A549 (cell line): ENCODE data around the gene GATAD2A. TPM values are rescaled to one million over a fixed set of nuclear protein-coding genes. Genes with fewer than 3 reads are reported as not detected.

Experiments
- ATAC-seq, 2 experiments: fragments of 200-7000 bp in 1 of 2; fragments of >200 bp in 1 of 2; cut with Nextera tagmentation in 1 of 2; cut with Tn5 transposase in 1 of 2; 3 replicates each; pipeline versions ENCODE4 v1.8.0 to v1.9.1; 2018 to 2020; ENCODE audit warnings: mild to moderate bottlenecking in 1 of 2, moderate library complexity in 1 of 2
- CTCF ChIA-PET: fragments of 300-600 bp; sonication (Branson Sonifier 250); formaldehyde crosslinking; extraction: SDS; loops from one replicate; lab custom pipeline; 2021; ENCODE audit warnings: antibody characterized with exemption, inconsistent platforms; lab: Yijun Ruan, JAX
- POLR2A ChIA-PET: fragments of 350-600 bp; formaldehyde crosslinking; extraction: SDS; loops from one replicate; lab custom pipeline; 2021; ENCODE audit warnings: antibody characterized with exemption, inconsistent platforms; lab: Yijun Ruan, JAX
- DNase-seq, 2 experiments: peaks; one replicate each; pipeline versions ENCODE4 v3.0.0 to v3.0.0-alpha.2; 2011 to 2016; ENCODE audit warnings: low read depth in 1 of 2, low spot score in 1 of 2
- FAIRE-seq: peaks from 2 replicates; lab custom pipeline; 2011; peaks lifted over from hg19 to GRCh38; lab: Jason Lieb, UNC
- H3K27ac ChIP-seq, 2 experiments: fragments of >200 bp; sonication (Bioruptor Twin); formaldehyde crosslinking; 3 replicates each; pipeline ENCODE4 v1.5.1; 2016 to 2017
- H3K4me1 ChIP-seq: fragments of >200 bp; sonication (Bioruptor Twin); formaldehyde crosslinking; 3 replicates; pipeline ENCODE4 v1.6.1; 2016
- H3K4me2 ChIP-seq: fragments of >200 bp; sonication (Bioruptor Twin); formaldehyde crosslinking; 3 replicates; pipeline ENCODE4 v1.6.1; 2016
- H3K4me3 ChIP-seq: fragments of >200 bp; sonication (Bioruptor Twin); formaldehyde crosslinking; 3 replicates; pipeline ENCODE4 v1.5.1; 2016
- H3K9me3 ChIP-seq: fragments of >200 bp; sonication (Bioruptor Twin); formaldehyde crosslinking; 3 replicates; pipeline ENCODE4 v1.6.1; 2016
- BHLHE40 ChIP-seq: IDR thresholded peaks from 2 replicates; pipeline ENCODE4 v1.6.1; 2012; ENCODE audit warnings: low read depth, low read length, inconsistent platforms
- CHD2 ChIP-seq: fragments of 150-350 bp; IDR thresholded peaks from 2 replicates; pipeline ENCODE4 v1.6.1; 2014; ENCODE audit warnings: low read length; ENCODE audit not compliant: partially characterized antibody
- CHD4 ChIP-seq: fragments of 200-600 bp; sonication (generic); IDR thresholded peaks from 2 replicates; pipeline ENCODE4 v1.6.1; 2016; ENCODE audit warnings: antibody characterized with exemption, mild to moderate bottlenecking, borderline replicate concordance
- EHMT2 ChIP-seq: fragments of 200-600 bp; sonication (generic); IDR thresholded peaks from 2 replicates; pipeline ENCODE4 v1.6.1; 2016; ENCODE audit warnings: antibody characterized with exemption, low read depth, mild to moderate bottlenecking, moderate library complexity
- HDAC2 ChIP-seq: fragments of 200-600 bp; sonication (generic); IDR thresholded peaks from 2 replicates; pipeline ENCODE4 v1.6.1; 2016
- HOXA7 ChIP-seq: fragments of 250-450 bp; sonication (Bioruptor Pico); IDR thresholded peaks from 2 replicates; pipeline ENCODE4 v1.5.0; 2020; ENCODE audit warnings: mild to moderate bottlenecking, moderate library complexity
- KDM1A ChIP-seq: fragments of 200-600 bp; sonication (generic); IDR thresholded peaks from 2 replicates; pipeline ENCODE4 v1.6.1; 2016; ENCODE audit warnings: low read depth, mild to moderate bottlenecking
- KDM5A ChIP-seq: fragments of 200-600 bp; sonication (generic); IDR thresholded peaks from 2 replicates; pipeline ENCODE4 v1.6.1; 2016; ENCODE audit warnings: antibody characterized with exemption, mild to moderate bottlenecking
- MAZ ChIP-seq: fragments of 150-350 bp; IDR thresholded peaks from 2 replicates; pipeline ENCODE4 v1.6.1; 2014; ENCODE audit warnings: antibody characterized with exemption, low read depth, low read length, borderline replicate concordance
- MYC ChIP-seq: IDR thresholded peaks from 2 replicates; pipeline ENCODE4 v1.6.1; 2012; ENCODE audit warnings: mild to moderate bottlenecking, inconsistent platforms, low read length, improper control_type of control experiment, borderline replicate concordance
- NR3C1 ChIP-seq: fragments of >200 bp; sonication (Bioruptor Twin); formaldehyde crosslinking; IDR thresholded peaks from 3 replicates; pipeline ENCODE4 v1.6.1; 2017
- POLR2A ChIP-seq: IDR thresholded peaks from 2 replicates; pipeline ENCODE4 v1.6.1; 2012; ENCODE audit warnings: mild to moderate bottlenecking, low read length
- RARB ChIP-seq: fragments of 250-450 bp; sonication (Bioruptor Pico); IDR thresholded peaks from 2 replicates; pipeline ENCODE4 v1.8.0; 2021; ENCODE audit warnings: mild to moderate bottlenecking, moderate library complexity
- RCOR1 ChIP-seq: fragments of 150-350 bp; IDR thresholded peaks from 2 replicates; pipeline ENCODE4 v1.6.1; 2014; ENCODE audit warnings: antibody characterized with exemption, low read length, low read depth
- SMC3 ChIP-seq: fragments of >200 bp; sonication (Bioruptor Twin); formaldehyde crosslinking; IDR thresholded peaks from 3 replicates; pipeline ENCODE4 v1.6.1; 2018; ENCODE audit warnings: inconsistent platforms
- SREBF2 ChIP-seq: fragments of 450-650 bp; IDR thresholded peaks from 2 replicates; pipeline ENCODE4 v1.6.1; 2014; ENCODE audit warnings: mild to moderate bottlenecking, moderate library complexity
- TFCP2L1 ChIP-seq: fragments of 250-450 bp; sonication (Bioruptor Pico); IDR thresholded peaks from 2 replicates; pipeline ENCODE4 v1.5.0; 2021; ENCODE audit warnings: mild to moderate bottlenecking
- TP53 ChIP-seq: fragments of 250-450 bp; sonication (Bioruptor Pico); IDR thresholded peaks from 2 replicates; pipeline ENCODE4 v1.5.0; 2021; ENCODE audit warnings: mild to moderate bottlenecking, moderate library complexity
- ZFP36 ChIP-seq: fragments of 450-650 bp; IDR thresholded peaks from 2 replicates; pipeline ENCODE4 v1.6.1; 2014; ENCODE audit warnings: borderline replicate concordance; ENCODE audit not compliant: partially characterized antibody
- WGBS: methylation state at CpG from one replicate; pipeline ENCODE4 v1.1.6; 2017; ENCODE audit errors: missing lambda C conversion rate; 5-methylcytosine and 5-hydroxymethylcytosine counted together
- polyA plus RNA-seq, 4 experiments: library from polyadenylated mRNA; depleted of rRNA in 3 of 4; stranded (reverse); fragments of >200 nt; fragmentation: RNase III in 1 of 4; extraction: RNeasy Plus Mini Kit Qiagen cat#74134 plus additional on column Dnase treatment in 1 of 4; gene quantifications; 2 replicates in 3 of 4; 3 replicates in 1 of 4; pipeline ENCODE4 v1.2.3, GENCODE V29; 2011 to 2017
- TF ChIP-seq, protein P1 (sequence below): fragments of 200-600 bp; sonication (generic); IDR thresholded peaks from 2 replicates; pipeline ENCODE4 v1.6.1; 2016; ENCODE audit warnings: antibody characterized with exemption, mild to moderate bottlenecking, moderate library complexity
- TF ChIP-seq, protein P2 (sequence below): fragments of 150-350 bp; IDR thresholded peaks from 2 replicates; pipeline ENCODE4 v1.6.1; 2014; ENCODE audit warnings: low read depth, mild to moderate bottlenecking, low read length
- TF ChIP-seq, protein P3 (sequence below): fragments of >200 bp; sonication (Bioruptor Twin); formaldehyde crosslinking; IDR thresholded peaks from 3 replicates; pipeline ENCODE4 v1.6.1; 2016
- TF ChIP-seq, protein P4 (sequence below): fragments of >200 bp; sonication (Bioruptor Twin); formaldehyde crosslinking; IDR thresholded peaks from 3 replicates; pipeline ENCODE4 v1.5.1; 2016
- TF ChIP-seq, protein P5 (sequence below): fragments of 250-450 bp; sonication (Bioruptor Pico); IDR thresholded peaks from 2 replicates; pipeline ENCODE4 v1.5.0; 2020; ENCODE audit warnings: low read depth, mild to moderate bottlenecking, moderate library complexity

Gene GATAD2A
- polyA plus RNA-seq, 2 of the 4 experiments (the other 2 are of a cell fraction), result 25.2 to 28.9 TPM

DNA sequence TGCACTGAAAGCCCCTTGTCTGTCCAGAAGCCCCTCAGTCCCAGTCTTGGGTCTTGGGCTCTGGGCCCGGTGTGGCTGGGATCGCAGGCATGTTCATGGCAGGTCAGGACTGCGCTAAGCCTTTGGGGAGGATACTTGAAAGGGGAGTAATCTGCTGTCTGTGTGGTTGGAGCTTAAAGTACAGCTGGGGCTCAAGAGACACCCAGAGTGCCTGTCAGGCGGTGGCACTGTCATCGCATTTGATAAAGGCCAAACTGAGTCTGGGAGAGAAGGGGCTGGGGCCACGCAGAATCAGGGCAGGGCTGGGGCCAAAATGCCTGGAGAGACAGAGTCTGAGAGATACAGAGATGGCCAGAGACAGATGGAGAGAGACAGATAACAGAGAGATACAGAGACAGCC, 128.4 kb downstream of the GATAD2A start:
- DNase-seq, result no peak
- ChIA-PET CTCF (no interaction called here), POLR2A (no interaction called here)
- Histone ChIP-seq H3K4me1 (no peaks in the 10 kb centered on the region), H3K9me3 (no peaks in the 10 kb centered on the region), H3K27ac (no peak overlapping the region), H3K4me2 (no peak overlapping the region), H3K4me3 (no peak overlapping the region)
- ATAC-seq, result no peak
- WGBS, result 91% methylated on average over 4 of the region's 6 CpGs
- FAIRE-seq, result no peak
- no peak for TF ChIP-seq TFCP2L1 (CRISPR knock-in tag)
- no peak for TF ChIP-seq HDAC2

DNA sequence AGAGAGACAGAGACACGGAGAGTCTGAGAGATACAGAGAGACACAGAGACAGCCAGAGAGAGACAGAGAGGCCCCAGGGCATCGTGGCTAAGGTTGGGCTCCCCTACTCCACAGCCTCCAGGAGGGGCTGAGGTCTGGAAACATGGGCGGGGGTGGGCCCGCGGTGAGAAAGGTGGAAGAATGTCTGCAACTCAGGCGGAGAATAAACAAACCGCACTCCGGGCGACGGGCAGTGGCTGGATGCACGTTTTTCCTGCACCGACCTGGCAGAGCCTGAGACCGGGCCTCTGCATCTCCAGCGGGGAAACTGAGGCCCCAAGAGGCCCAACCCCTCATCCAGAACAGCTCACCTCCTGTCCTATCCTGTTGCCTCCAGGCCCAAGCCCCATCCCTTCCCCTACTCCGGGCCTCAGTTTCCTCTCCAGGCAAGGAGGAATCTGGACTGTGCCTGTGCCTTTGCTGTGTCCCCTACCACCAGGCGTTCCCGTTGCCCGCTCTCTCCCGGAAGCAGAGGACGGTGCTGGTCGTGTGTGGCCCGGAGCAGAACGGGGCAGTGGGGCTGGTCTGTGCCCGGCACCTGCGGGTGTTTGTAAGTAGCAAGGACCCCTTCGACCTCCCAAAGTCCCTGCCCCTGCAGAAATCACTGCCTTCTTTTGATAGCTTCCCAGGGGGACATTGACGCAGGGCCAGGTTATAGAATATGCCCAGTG, 129.2 kb downstream of the GATAD2A start:
- ChIA-PET CTCF (interaction anchor here (0.7 to 1.4 kb wide), 3 partner anchors 19 to 109 kb away, joined by 3 to 7 read pairs (median 3); partner anchors contain the start of genes GMIP and TSSK6), POLR2A (no interaction called here)
- no peaks in the 10 kb centered on the region for H3K9me3 ChIP-seq
- ATAC-seq, result no peak
- no peak for FAIRE-seq
- no peak overlapping the region for H3K27ac ChIP-seq
- 85% methylated on average over 16 of the region's 27 CpGs for WGBS
- H3K4me2 ChIP-seq, result no peak overlapping the region
- no peak overlapping the region for H3K4me3 ChIP-seq
- no peak for DNase-seq
- TF ChIP-seq, protein P1, sequence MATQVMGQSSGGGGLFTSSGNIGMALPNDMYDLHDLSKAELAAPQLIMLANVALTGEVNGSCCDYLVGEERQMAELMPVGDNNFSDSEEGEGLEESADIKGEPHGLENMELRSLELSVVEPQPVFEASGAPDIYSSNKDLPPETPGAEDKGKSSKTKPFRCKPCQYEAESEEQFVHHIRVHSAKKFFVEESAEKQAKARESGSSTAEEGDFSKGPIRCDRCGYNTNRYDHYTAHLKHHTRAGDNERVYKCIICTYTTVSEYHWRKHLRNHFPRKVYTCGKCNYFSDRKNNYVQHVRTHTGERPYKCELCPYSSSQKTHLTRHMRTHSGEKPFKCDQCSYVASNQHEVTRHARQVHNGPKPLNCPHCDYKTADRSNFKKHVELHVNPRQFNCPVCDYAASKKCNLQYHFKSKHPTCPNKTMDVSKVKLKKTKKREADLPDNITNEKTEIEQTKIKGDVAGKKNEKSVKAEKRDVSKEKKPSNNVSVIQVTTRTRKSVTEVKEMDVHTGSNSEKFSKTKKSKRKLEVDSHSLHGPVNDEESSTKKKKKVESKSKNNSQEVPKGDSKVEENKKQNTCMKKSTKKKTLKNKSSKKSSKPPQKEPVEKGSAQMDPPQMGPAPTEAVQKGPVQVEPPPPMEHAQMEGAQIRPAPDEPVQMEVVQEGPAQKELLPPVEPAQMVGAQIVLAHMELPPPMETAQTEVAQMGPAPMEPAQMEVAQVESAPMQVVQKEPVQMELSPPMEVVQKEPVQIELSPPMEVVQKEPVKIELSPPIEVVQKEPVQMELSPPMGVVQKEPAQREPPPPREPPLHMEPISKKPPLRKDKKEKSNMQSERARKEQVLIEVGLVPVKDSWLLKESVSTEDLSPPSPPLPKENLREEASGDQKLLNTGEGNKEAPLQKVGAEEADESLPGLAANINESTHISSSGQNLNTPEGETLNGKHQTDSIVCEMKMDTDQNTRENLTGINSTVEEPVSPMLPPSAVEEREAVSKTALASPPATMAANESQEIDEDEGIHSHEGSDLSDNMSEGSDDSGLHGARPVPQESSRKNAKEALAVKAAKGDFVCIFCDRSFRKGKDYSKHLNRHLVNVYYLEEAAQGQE, result no peak
- TF ChIP-seq POLR2A (no peak), CHD2 (no peak), RARB (no peak), EHMT2 (no peak), MAZ (no peak), MYC (no peak), HOXA7 (CRISPR knock-in tag) (no peak), KDM5A (no peak), SMC3 (no peak)
- TF ChIP-seq, all 56 proteins: peak for 0
- no peaks in the 10 kb centered on the region for H3K4me1 ChIP-seq

DNA sequence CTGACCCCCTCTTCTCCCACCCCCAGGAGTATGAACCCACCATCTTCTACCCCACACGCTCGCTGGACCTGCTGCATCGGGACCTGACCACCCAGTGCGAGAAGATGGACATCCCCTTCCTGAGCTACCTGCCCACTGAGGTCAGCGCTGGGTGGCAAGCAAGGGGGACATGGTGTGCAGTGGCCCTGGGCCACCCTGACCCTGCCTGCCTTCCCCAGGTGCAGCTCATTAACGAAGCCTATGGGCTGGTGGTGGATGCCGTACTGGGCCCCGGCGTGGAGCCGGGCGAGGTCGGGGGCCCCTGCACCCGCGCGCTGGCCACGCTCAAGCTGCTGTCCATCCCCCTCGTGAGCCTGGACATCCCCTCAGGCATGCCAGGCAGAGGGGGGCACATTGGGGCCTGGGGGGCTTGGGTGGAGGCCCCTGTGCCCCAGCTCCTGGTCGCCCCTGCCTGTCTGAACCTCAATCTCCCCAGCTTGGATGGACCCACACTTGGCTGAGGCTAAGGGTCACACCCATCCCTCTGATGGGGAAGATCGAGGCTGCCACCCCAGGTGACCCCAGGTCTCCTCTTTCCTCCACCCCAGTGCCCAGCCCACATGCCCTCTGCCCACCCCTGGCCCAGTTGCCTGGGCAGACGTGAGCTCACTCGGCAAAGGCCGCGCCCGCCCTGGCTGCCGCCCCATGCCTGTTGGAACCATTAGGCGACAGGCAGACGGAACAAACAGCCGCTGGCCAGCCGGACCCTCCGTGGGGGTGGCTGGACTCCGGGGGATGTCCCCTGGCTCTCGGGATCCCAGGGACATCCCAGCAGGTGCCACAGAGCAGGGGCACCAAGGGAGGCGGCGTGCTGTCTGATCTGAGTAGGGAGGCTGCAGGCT, 130.1 kb downstream of the GATAD2A start:
- ATAC-seq (no peak), FAIRE-seq (no peak), DNase-seq (no peak)
- Histone ChIP-seq H3K4me3 (no peak overlapping the region), H3K4me2 (no peak overlapping the region), H3K9me3 (no peaks in the 10 kb centered on the region), H3K27ac (no peak overlapping the region), H3K4me1 (no peaks in the 10 kb centered on the region)
- CTCF ChIA-PET, result interaction anchor here (0.9 to 1.4 kb wide), 2 partner anchors 18 to 109 kb away, joined by 3 to 7 read pairs; partner anchors contain the start of gene GMIP
- WGBS, result 84% methylated on average over 14 of the region's 34 CpGs
- POLR2A ChIA-PET, result no interaction called here
- no peak for TF ChIP-seq BHLHE40
- TF ChIP-seq ZFP36, result no peak
- TF ChIP-seq, protein P2, sequence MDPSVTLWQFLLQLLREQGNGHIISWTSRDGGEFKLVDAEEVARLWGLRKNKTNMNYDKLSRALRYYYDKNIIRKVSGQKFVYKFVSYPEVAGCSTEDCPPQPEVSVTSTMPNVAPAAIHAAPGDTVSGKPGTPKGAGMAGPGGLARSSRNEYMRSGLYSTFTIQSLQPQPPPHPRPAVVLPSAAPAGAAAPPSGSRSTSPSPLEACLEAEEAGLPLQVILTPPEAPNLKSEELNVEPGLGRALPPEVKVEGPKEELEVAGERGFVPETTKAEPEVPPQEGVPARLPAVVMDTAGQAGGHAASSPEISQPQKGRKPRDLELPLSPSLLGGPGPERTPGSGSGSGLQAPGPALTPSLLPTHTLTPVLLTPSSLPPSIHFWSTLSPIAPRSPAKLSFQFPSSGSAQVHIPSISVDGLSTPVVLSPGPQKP, result no peak
- TF ChIP-seq, protein P3, sequence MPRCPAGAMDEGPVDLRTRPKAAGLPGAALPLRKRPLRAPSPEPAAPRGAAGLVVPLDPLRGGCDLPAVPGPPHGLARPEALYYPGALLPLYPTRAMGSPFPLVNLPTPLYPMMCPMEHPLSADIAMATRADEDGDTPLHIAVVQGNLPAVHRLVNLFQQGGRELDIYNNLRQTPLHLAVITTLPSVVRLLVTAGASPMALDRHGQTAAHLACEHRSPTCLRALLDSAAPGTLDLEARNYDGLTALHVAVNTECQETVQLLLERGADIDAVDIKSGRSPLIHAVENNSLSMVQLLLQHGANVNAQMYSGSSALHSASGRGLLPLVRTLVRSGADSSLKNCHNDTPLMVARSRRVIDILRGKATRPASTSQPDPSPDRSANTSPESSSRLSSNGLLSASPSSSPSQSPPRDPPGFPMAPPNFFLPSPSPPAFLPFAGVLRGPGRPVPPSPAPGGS, result no peak
- TF ChIP-seq, protein P4, sequence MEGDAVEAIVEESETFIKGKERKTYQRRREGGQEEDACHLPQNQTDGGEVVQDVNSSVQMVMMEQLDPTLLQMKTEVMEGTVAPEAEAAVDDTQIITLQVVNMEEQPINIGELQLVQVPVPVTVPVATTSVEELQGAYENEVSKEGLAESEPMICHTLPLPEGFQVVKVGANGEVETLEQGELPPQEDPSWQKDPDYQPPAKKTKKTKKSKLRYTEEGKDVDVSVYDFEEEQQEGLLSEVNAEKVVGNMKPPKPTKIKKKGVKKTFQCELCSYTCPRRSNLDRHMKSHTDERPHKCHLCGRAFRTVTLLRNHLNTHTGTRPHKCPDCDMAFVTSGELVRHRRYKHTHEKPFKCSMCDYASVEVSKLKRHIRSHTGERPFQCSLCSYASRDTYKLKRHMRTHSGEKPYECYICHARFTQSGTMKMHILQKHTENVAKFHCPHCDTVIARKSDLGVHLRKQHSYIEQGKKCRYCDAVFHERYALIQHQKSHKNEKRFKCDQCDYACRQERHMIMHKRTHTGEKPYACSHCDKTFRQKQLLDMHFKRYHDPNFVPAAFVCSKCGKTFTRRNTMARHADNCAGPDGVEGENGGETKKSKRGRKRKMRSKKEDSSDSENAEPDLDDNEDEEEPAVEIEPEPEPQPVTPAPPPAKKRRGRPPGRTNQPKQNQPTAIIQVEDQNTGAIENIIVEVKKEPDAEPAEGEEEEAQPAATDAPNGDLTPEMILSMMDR, result no peak
- TF ChIP-seq MAZ, result no peak
- no peak for TF ChIP-seq KDM1A
- no peak for TF ChIP-seq RCOR1
- TF ChIP-seq TP53 (CRISPR knock-in tag), result no peak
- no peak for TF ChIP-seq SREBF2
- no peak for TF ChIP-seq NR3C1
- TF ChIP-seq CHD4, result no peak
- TF ChIP-seq, protein P5, sequence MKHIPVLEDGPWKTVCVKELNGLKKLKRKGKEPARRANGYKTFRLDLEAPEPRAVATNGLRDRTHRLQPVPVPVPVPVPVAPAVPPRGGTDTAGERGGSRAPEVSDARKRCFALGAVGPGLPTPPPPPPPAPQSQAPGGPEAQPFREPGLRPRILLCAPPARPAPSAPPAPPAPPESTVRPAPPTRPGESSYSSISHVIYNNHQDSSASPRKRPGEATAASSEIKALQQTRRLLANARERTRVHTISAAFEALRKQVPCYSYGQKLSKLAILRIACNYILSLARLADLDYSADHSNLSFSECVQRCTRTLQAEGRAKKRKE (CRISPR knock-in tag), result no peak
